Measurements from ENCODE around the gene TMEM259. TPM values are rescaled to one million over a fixed set of nuclear protein-coding genes. Genes with fewer than 3 reads are reported as not detected.

Gene TMEM259
- total RNA-seq, 1 experiment from 2014 or later, result 171 TPM

DNA sequence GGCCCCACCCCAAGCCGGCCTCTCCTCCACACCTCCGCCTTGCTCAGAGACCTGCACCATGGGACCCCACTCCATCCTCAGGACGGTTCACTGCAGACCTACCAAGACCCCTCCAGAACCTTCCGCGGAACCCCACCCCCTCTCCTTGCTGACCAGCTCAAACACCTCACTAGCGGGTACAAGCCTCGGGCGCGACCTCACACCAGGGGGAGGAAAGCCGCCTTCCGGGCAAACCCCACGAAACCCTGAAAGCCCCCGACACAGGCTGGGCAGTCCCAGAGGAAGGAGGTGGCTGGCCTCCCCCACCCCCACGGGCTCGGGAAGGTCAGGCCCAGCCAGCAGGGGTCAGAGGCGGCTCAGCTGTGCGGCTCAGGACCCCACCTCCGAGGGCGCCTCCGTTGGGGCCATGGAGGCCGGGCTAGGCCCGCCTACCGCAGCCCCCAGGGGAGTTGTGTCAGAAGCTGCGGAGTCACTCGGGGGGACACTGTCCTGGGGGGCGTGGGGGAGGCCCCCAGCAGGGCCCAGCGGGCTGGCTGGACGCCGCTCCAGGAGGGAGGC is 10.9 kb downstream of the TMEM259 start:
- Histone ChIP-seq H4K5ac (ENCODE audit: insufficient read length, low read depth, low read length) (no peak overlapping the region), H3K27ac (ENCODE audit: insufficient read length, low read depth, low read length) (no peak overlapping the region), H3K4me2 (ENCODE audit: insufficient read depth, insufficient read length, low read length) (no peak overlapping the region), H3T11ph (ENCODE audit: low read length) (no peak overlapping the region), H3K9me3 (ENCODE audit: control insufficient read depth, low read depth, low read length) (no peaks in the 10 kb centered on the region), H4K20me1 (ENCODE audit: control insufficient read depth, insufficient read depth, insufficient read length) (no peaks in the 10 kb centered on the region), H3K14ac (ENCODE audit: insufficient read depth, low read length) (no peak overlapping the region), H3K23me2 (ENCODE audit: insufficient read length, low read depth, low read length, poor library complexity, severe bottlenecking) (no peaks in the 10 kb centered on the region), H3K27me3 (ENCODE audit: insufficient read depth, low read length) (no peaks in the 10 kb centered on the region), H2BK12ac (ENCODE audit: insufficient read length, low read depth, low read length) (no peak overlapping the region), H3K79me2 (ENCODE audit: insufficient read depth, low read length) (peaks cover 2% of the 10 kb centered on the region; the same call in 1 of the 2 replicates), H3K4ac (ENCODE audit: low read depth, low read length) (no peak overlapping the region), H2BK15ac (ENCODE audit: low read depth, low read length) (no peak overlapping the region), H3K9ac (ENCODE audit: extremely low read depth, insufficient read length, low read length) (no peak overlapping the region), H3K56ac (ENCODE audit: insufficient read length, low read depth, low read length) (no peak overlapping the region), H2AK5ac (ENCODE audit: insufficient read length, low read length) (no peak overlapping the region), H2BK20ac (ENCODE audit: low read depth, low read length, poor library complexity, severe bottlenecking) (no peak overlapping the region), H4K91ac (ENCODE audit: insufficient read length, low read depth, low read length) (no peak overlapping the region), H2BK5ac (ENCODE audit: insufficient read length, low read length) (no peak overlapping the region), H2AFZ (ENCODE audit: low read length) (no peak overlapping the region), H2BK120ac (ENCODE audit: low read depth, low read length, poor library complexity, severe bottlenecking) (no peak overlapping the region), H3K4me1 (ENCODE audit: insufficient read depth, low read length) (no peaks in the 10 kb centered on the region), H3K79me1 (ENCODE audit: insufficient read depth, low read depth, low read length, poor library complexity, severe bottlenecking) (no peaks in the 10 kb centered on the region), H4K8ac (replicated peaks; ENCODE audit: insufficient read length, low read depth, low read length) (no peak overlapping the region), H3K18ac (ENCODE audit: insufficient read length, low read depth, low read length) (no peak overlapping the region), H3K23ac (ENCODE audit: insufficient read length, low read depth, low read length) (no peak overlapping the region)
- no peak for DNase-seq
- H3K4me3 Mint-ChIP-seq, result no peak overlapping the region
- no CpG with 5 or more reads among the region's 29 CpGs for WGBS (ENCODE audit: extremely low coverage, insufficient read length, low lambda C conversion rate)
- H3K9me3 Mint-ChIP-seq, result no peaks in the 10 kb centered on the region
- H3K27me3 Mint-ChIP-seq (ENCODE audit: low read depth), result peaks cover 2% of the 10 kb centered on the region; the same call in 1 of the 2 replicates
- TF ChIP-seq, protein P1, sequence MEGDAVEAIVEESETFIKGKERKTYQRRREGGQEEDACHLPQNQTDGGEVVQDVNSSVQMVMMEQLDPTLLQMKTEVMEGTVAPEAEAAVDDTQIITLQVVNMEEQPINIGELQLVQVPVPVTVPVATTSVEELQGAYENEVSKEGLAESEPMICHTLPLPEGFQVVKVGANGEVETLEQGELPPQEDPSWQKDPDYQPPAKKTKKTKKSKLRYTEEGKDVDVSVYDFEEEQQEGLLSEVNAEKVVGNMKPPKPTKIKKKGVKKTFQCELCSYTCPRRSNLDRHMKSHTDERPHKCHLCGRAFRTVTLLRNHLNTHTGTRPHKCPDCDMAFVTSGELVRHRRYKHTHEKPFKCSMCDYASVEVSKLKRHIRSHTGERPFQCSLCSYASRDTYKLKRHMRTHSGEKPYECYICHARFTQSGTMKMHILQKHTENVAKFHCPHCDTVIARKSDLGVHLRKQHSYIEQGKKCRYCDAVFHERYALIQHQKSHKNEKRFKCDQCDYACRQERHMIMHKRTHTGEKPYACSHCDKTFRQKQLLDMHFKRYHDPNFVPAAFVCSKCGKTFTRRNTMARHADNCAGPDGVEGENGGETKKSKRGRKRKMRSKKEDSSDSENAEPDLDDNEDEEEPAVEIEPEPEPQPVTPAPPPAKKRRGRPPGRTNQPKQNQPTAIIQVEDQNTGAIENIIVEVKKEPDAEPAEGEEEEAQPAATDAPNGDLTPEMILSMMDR (conservative IDR thresholded peaks at IDR 0.05), result no peak
- peaks cover 2 to 24% (median 22%) of the 10 kb centered on the region in 3 experiments; a peak in 6 of 7 replicates for H3K36me3 Mint-ChIP-seq (ENCODE audit: insufficient read depth in 1 of 3, low read depth in 3 of 3)
- H3K27ac Mint-ChIP-seq, result peak overlapping the region in 1 of 3 experiments; percentile 80; a peak in 2 of 7 replicates
- no peaks in the 10 kb centered on the region for H3K4me1 Mint-ChIP-seq

Data from H9 (cell line).